RWPE1 (cell line): ENCODE data around the gene CTLA4.

Experiments
- CTCF ChIA-PET: fragments of 350-600 bp; sonication (Branson Sonifier 250); formaldehyde crosslinking; extraction: SDS; loops from one replicate; lab custom pipeline; 2021; lab: Yijun Ruan, JAX
- POLR2A ChIA-PET: fragments of 400-600 bp; formaldehyde crosslinking; extraction: SDS; loops from one replicate; lab custom pipeline; 2020; ENCODE audit warnings: antibody characterized with exemption; ENCODE audit not compliant: low non-redundant PET; lab: Yijun Ruan, JAX
- DNase-seq: peaks from one replicate; pipeline ENCODE4 v3.0.0; 2012; ENCODE audit warnings: low spot score
- H3K27ac ChIP-seq: fragments of 450-650 bp; 2 replicates; pipeline ENCODE4 v1.5.1; 2017
- CTCF ChIP-seq: fragments of 450-650 bp; conservative IDR thresholded peaks from 2 replicates; pipeline ENCODE4 v1.5.1; 2017; ENCODE audit warnings: low read depth, mild to moderate bottlenecking

The CTLA4 gene

GRCh38 chr2:203882551-203882950 lies 15.0 kb downstream of the CTLA4 start:
- no peak for TF ChIP-seq CTCF
- CTCF ChIA-PET = no interaction called here
- no peak for DNase-seq
- POLR2A ChIA-PET = no interaction called here
- H3K27ac ChIP-seq = no peak overlapping the region

DNA sequence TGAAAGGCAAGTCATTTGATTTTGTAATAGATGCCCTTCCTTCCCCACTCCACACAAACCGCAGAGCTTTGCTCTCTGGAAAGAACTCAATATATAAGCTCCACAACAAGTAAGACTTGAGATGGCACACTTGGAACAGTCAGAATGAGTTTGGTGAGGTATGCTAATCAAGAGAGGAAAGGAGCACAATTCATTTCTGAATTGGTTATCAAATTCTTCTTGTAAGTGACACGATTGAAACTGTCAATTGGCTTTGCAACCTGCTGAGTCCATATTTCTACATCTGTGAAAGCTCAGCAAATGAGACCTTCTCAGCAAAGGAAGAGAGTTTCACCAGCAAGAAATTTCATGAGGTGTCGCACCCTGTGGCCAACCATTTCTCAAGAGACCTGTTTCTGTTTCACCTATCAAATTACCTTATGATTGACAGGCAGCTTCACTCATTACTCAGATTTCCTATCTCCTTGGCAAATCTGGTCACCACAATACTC lies 19.1 kb downstream of the CTLA4 start:
- CTCF ChIA-PET = no interaction called here
- no peak for DNase-seq
- POLR2A ChIA-PET = no interaction called here
- no peak overlapping the region for H3K27ac ChIP-seq
- no peak for TF ChIP-seq CTCF

- no peak for DNase-seq
These were observed 20.1 kb downstream of the CTLA4 start for GRCh38 chr2:203887677-203888076.

GRCh38 chr2:203889542-203889941 lies 22.0 kb downstream of the CTLA4 start:
- CTCF ChIA-PET = no interaction called here
- POLR2A ChIA-PET = no interaction called here
- TF ChIP-seq CTCF = no peak
- no peak for DNase-seq
- no peak overlapping the region for H3K27ac ChIP-seq

More at GRCh38 chr2:203887677-203888076, 20.1 kb downstream of the CTLA4 start:
- ChIA-PET POLR2A (no interaction called here), CTCF (no interaction called here)
- no peak overlapping the region for H3K27ac ChIP-seq
- no peak for TF ChIP-seq CTCF

- ChIA-PET POLR2A (no interaction called here), CTCF (no interaction called here)
These were observed 22.4 kb downstream of the CTLA4 start for GRCh38 chr2:203889944-203890343.

DNA sequence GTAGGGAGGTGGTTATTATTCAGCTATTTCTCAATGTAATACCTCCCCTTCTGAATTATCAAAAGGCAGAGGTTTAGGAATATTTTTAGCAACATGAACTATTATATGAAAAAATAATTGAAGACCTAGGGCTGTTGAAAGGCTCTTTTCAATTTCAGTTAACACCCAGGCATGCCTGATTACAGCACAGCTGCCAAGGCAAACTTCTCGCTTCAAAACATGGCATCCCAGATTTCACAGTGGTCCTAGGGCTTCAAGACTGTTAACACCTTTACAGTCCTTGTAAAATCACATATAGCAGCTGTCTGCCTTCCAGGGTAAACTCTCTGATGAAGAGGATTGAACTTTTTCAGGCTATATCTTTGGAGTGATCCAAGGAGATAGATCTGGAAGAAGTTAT lies 23.2 kb downstream of the CTLA4 start:
- POLR2A ChIA-PET = no interaction called here
- TF ChIP-seq CTCF = no peak
- DNase-seq = no peak

More at GRCh38 chr2:203889944-203890343, 22.4 kb downstream of the CTLA4 start:
- H3K27ac ChIP-seq = no peak overlapping the region
- no peak for TF ChIP-seq CTCF
- DNase-seq = no peak

More for the DNA sequence above, 23.2 kb downstream of the CTLA4 start:
- no peak overlapping the region for H3K27ac ChIP-seq
- CTCF ChIA-PET = interaction anchor here (1.0 kb wide), 1 partner anchor 75 kb away, joined by 3 read pairs; no protein-coding TSS in a partner anchor
